ENCODE measurements around the gene KREMEN1.

GRCh38 chr22:29190918-29191317 is 118.1 kb downstream of the KREMEN1 start:
- TF ChIP-seq CTCF (IDR thresholded peaks at IDR 0.05) (no peak), POLR2A (IDR thresholded peaks at IDR 0.05) (no peak), POLR2AphosphoS5 (IDR thresholded peaks at IDR 0.05) (no peak), EP300 (IDR thresholded peaks at IDR 0.05) (no peak)
